Middle frontal gyrus (tissue), 1 donor: Measurements from ENCODE around the gene PRSS36.
"Not testable (repeated sequence)": the region's sequence is repeated elsewhere in the genome, so short reads cannot be mapped to it uniquely, and the experiment has no call there.

Source experiments
- DNase-seq: peaks from one replicate; pipeline ENCODE4 v3.0.0-alpha.2; 2015; ENCODE audit warnings: low spot score; ENCODE audit errors: extremely low spot score

The PRSS36 gene

GRCh38 chr16:31149894-31150890 lies at the start of gene PRSS36:
Gene PRSS36 (minus strand): TSS chr16:31150066. CDS start chr16:31150035, 31 bp downstream.
- DNase-seq: no peak

GRCh38 chr16:31199430-31200041 lies 49.7 kb upstream of the PRSS36 start:
- no peak for DNase-seq

GRCh38 chr16:31198207-31198882 lies 48.5 kb upstream of the PRSS36 start:
- DNase-seq: no peak

GRCh38 chr16:31196324-31197088 lies 46.6 kb upstream of the PRSS36 start:
- DNase-seq: no peak

- not testable (repeated sequence) for DNase-seq
Observed at GRCh38 chr16:31195861-31196260, 46.0 kb upstream of the PRSS36 start.

- DNase-seq: no peak
Observed at GRCh38 chr16:31194898-31195297, 45.0 kb upstream of the PRSS36 start.

GRCh38 chr16:31193874-31194273 lies 44.0 kb upstream of the PRSS36 start:
- no peak for DNase-seq

GRCh38 chr16:31192856-31193642 lies 43.2 kb upstream of the PRSS36 start:
- no peak for DNase-seq

- DNase-seq: no peak
Observed at GRCh38 chr16:31191697-31192428, 42.0 kb upstream of the PRSS36 start.

GRCh38 chr16:31190818-31191444 lies 41.1 kb upstream of the PRSS36 start:
- DNase-seq: no peak

GRCh38 chr16:31190061-31190460 lies 40.2 kb upstream of the PRSS36 start:
- no peak for DNase-seq

GRCh38 chr16:31189412-31189778 lies 39.5 kb upstream of the PRSS36 start:
- no peak for DNase-seq

- no peak for DNase-seq
Observed at GRCh38 chr16:31188450-31189411, 38.9 kb upstream of the PRSS36 start.

- DNase-seq: no peak
Observed at GRCh38 chr16:31187808-31188189, 37.9 kb upstream of the PRSS36 start.

GRCh38 chr16:31186930-31187807 lies 37.3 kb upstream of the PRSS36 start:
- DNase-seq: no peak

GRCh38 chr16:31186176-31186575 lies 36.3 kb upstream of the PRSS36 start:
- no peak for DNase-seq

GRCh38 chr16:31185339-31185738 lies 35.5 kb upstream of the PRSS36 start:
- DNase-seq: no peak
